Muscle of leg (tissue), 16 donors: ENCODE data around the gene RNF113A. TPM values are rescaled to one million over a fixed set of nuclear protein-coding genes. Genes with fewer than 3 reads are reported as not detected.
A peak's percentile ranks its signal among the peaks of the same experiment; 100 is the strongest.
"Not testable (repeated sequence)": the region's sequence is repeated elsewhere in the genome, so short reads cannot be mapped to it uniquely, and the experiment has no call there.

ENCODE experiments used
- DNase-seq: peaks from one replicate; pipeline ENCODE4 v3.0.0; 2013
- H3K27ac ChIP-seq: one replicate; pipeline ENCODE4 v1.5.1; 2013; ENCODE audit warnings: mild to moderate bottlenecking, low read length, control low read depth
- H3K27me3 ChIP-seq: one replicate; pipeline ENCODE4 v1.6.1; 2013; ENCODE audit warnings: low read length; ENCODE audit not compliant: control insufficient read depth, insufficient read depth
- H3K36me3 ChIP-seq: one replicate; pipeline ENCODE4 v1.6.1; 2013; ENCODE audit warnings: low read length; ENCODE audit not compliant: control insufficient read depth, insufficient read depth
- H3K4me1 ChIP-seq: one replicate; pipeline ENCODE4 v1.6.1; 2013; ENCODE audit warnings: low read length; ENCODE audit not compliant: control insufficient read depth, insufficient read depth
- H3K4me3 ChIP-seq: one replicate; pipeline ENCODE4 v1.5.1; 2013; ENCODE audit warnings: low read length, control low read depth
- H3K9me3 ChIP-seq: replicated peaks from 2 replicates; pipeline ENCODE4 v1.6.1; 2013; ENCODE audit warnings: low read depth, low read length; ENCODE audit not compliant: control insufficient read depth
- WGBS: methylation state at CpG from one replicate; pipeline ENCODE4 v1.1.5; 2013; ENCODE audit warnings: missing lambda C conversion rate; ENCODE audit not compliant: insufficient coverage; 5-methylcytosine and 5-hydroxymethylcytosine counted together
- long read RNA-seq, 11 donors: transcript quantifications; one replicate each; lab custom pipeline, GENCODE V29; 2026
- polyA plus RNA-seq, 8 donors: library from polyadenylated mRNA; unstranded; fragments of 120-200 nt; gene quantifications; one replicate each; pipeline versions ENCODE4 v1.2.1 to v1.2.3, GENCODE V29; 2013; ENCODE audit warnings: inconsistent platforms in 1 of 8, low replicate concordance in 1 of 8; ENCODE audit not compliant: insufficient read length in 8 of 8, insufficient read depth in 1 of 8
- total RNA-seq: library from RNA; stranded (reverse); fragments of 120-200 nt; gene quantifications from one replicate; pipeline ENCODE4 v1.2.4, GENCODE V29; 2013

RNF113A gene
- 11.9 TPM for total RNA-seq
- 10 to 100 TPM in 3 of 8 donors, 1 to 10 TPM in 5; 8.1 to 11.0 (median 9.4) TPM for polyA plus RNA-seq
- long read RNA-seq, donor 1, transcript RNF113A-201 (1 exons, 1,353 nt), result major isoform, 5 of 5 reads
- long read RNA-seq, donor 1, partial matches to known transcripts, result 0 of 5 reads
- long read RNA-seq, donor 1, other reads (novel, unspliced or antisense), result 0 of 5 reads
- long read RNA-seq, donor 2, result 0 reads
- long read RNA-seq, donor 3, transcript RNF113A-201 (1 exons, 1,353 nt), result major isoform, 8 of 8 reads
- long read RNA-seq, donor 3, partial matches to known transcripts, result 0 of 8 reads
- long read RNA-seq, donor 3, other reads (novel, unspliced or antisense), result 0 of 8 reads
- long read RNA-seq, donor 4, transcript RNF113A-201 (1 exons, 1,353 nt), result major isoform, 8 of 8 reads
- long read RNA-seq, donor 4, partial matches to known transcripts, result 0 of 8 reads
- long read RNA-seq, donor 4, other reads (novel, unspliced or antisense), result 0 of 8 reads
- long read RNA-seq, donor 5, transcript RNF113A-201 (1 exons, 1,353 nt), result major isoform, 30 of 30 reads
- long read RNA-seq, donor 5, partial matches to known transcripts, result 0 of 30 reads
- long read RNA-seq, donor 5, other reads (novel, unspliced or antisense), result 0 of 30 reads
- long read RNA-seq, donor 6, transcript RNF113A-201 (1 exons, 1,353 nt), result major isoform, 19 of 19 reads
- long read RNA-seq, donor 6, partial matches to known transcripts, result 0 of 19 reads
- long read RNA-seq, donor 6, other reads (novel, unspliced or antisense), result 0 of 19 reads
- long read RNA-seq, donor 7, transcript RNF113A-201 (1 exons, 1,353 nt), result major isoform, 14 of 14 reads
- long read RNA-seq, donor 7, partial matches to known transcripts, result 0 of 14 reads
- long read RNA-seq, donor 7, other reads (novel, unspliced or antisense), result 0 of 14 reads
- long read RNA-seq, donor 8, transcript RNF113A-201 (1 exons, 1,353 nt), result major isoform, 12 of 12 reads
- long read RNA-seq, donor 8, partial matches to known transcripts, result 0 of 12 reads
- long read RNA-seq, donor 8, other reads (novel, unspliced or antisense), result 0 of 12 reads
- long read RNA-seq, donor 9, transcript RNF113A-201 (1 exons, 1,353 nt), result major isoform, 10 of 10 reads
- long read RNA-seq, donor 9, partial matches to known transcripts, result 0 of 10 reads
- long read RNA-seq, donor 9, other reads (novel, unspliced or antisense), result 0 of 10 reads
- long read RNA-seq, donor 10, transcript RNF113A-201 (1 exons, 1,353 nt), result major isoform, 18 of 994 reads
- long read RNA-seq, donor 10, partial matches to known transcripts, result 109 of 994 reads
- long read RNA-seq, donor 10, other reads (novel, unspliced or antisense), result 867 of 994 reads
- long read RNA-seq, donor 11, transcript RNF113A-201 (1 exons, 1,353 nt), result major isoform, 11 of 11 reads
- long read RNA-seq, donor 11, partial matches to known transcripts, result 0 of 11 reads
- long read RNA-seq, donor 11, other reads (novel, unspliced or antisense), result 0 of 11 reads

DNA sequence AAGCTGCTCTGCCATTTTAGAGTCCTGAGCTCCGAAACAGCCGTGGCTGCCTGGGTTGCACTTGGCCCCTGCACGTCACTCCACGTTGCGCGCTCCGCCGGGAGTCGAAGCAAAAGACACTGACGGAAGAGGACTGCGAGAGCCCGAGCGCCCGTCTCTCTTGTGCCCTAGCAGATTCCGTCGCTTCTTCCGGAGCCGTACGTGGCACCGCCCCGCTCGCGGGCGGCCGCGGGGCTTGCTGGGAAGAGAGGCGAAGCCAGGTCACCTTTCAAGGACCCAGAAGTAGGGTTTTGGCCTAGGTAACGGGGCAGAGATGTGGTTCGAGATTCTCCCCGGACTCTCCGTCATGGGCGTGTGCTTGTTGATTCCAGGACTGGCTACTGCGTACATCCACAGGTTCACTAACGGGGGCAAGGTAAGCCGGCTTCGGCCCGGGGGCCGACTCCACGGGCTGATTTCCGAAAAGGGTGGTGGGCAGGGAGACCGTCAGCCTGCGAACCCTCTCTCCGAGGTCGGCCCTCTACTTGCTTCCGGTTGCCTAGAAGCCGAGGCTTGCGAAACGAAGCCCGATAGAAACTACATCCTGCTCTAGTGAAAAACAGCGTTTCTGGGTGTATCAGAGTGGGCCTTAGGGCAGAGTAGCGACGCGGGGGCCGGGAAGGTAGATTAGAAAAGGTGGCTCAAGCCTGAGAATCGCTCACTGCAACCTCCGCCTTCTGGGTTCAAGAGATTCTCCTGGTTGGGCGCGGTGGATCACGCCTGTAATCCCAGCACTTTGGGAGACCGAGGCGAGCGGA, at the start of gene RNF113A, which contains the start of gene NDUFA1:
RNF113A (minus strand) TSS at position 135 of the 797 bp plus-strand sequence; CDS start at position 15, 120 bp downstream.
NDUFA1 (plus strand) TSS at position 234 of the 797 bp plus-strand sequence; CDS start at position 314, 80 bp downstream.
- peak within 1 kb of the TSS; percentile 99 for H3K27ac ChIP-seq
- H3K9me3 ChIP-seq, result peaks cover 2% of the 10 kb centered on the region
- no peaks in the 10 kb centered on the region for H3K27me3 ChIP-seq
- H3K4me1 ChIP-seq, result no peaks in the 10 kb centered on the region
- no peaks in the 10 kb centered on the region for H3K36me3 ChIP-seq
- DNase-seq, result peak; percentile 92
- 41% methylated on average over 62 of the region's 62 CpGs for WGBS
- peak within 1 kb of the TSS; percentile 75 for H3K4me3 ChIP-seq

- Histone ChIP-seq H3K9me3 (no peaks in the 10 kb centered on the region), H3K4me3 (no peak overlapping the region), H3K27ac (no peak overlapping the region), H3K27me3 (peaks cover 2% of the 10 kb centered on the region), H3K36me3 (no peaks in the 10 kb centered on the region), H3K4me1 (no peaks in the 10 kb centered on the region)
- DNase-seq, result no peak
- WGBS, result no CpG with 5 or more reads among the region's 5 CpGs
Measured at GRCh38 chrX:119919835-119920585, 48.5 kb upstream of the RNF113A start.

DNA sequence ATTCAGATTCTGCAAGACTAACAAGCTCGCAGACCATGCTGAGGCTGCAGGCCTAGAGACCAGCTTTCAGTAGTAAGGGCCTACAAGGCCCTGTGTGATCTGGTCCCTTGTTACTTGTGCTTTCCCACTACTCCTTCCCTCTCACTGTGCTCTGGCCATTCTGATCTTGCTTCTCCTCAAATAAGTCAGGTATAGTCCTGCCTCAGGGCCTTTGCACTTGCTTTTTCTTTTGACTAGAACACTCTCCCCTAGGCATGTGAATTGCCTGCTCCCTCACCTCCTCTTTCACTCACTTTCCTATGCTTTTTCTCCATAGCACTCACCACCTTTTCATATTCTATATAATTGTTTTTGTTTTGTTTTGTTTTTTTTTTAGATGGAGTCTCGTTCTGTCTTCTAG, 46.3 kb upstream of the RNF113A start:
- DNase-seq, result no peak
- 80% methylated on average over 1 of the region's 2 CpGs for WGBS

GRCh38 chrX:119916310-119916709, 44.8 kb upstream of the RNF113A start:
- Histone ChIP-seq H3K27ac (no peak overlapping the region), H3K4me1 (no peaks in the 10 kb centered on the region), H3K27me3 (peaks cover 2% of the 10 kb centered on the region), H3K36me3 (no peaks in the 10 kb centered on the region), H3K4me3 (no peak overlapping the region), H3K9me3 (no peaks in the 10 kb centered on the region)
- WGBS, result 70% methylated on average over 4 of the region's 5 CpGs
- DNase-seq, result no peak

More for the DNA sequence above, 46.3 kb upstream of the RNF113A start:
- H3K27ac ChIP-seq, result no peak overlapping the region
- no peak overlapping the region for H3K4me3 ChIP-seq
- H3K9me3 ChIP-seq, result no peaks in the 10 kb centered on the region
- H3K36me3 ChIP-seq, result no peaks in the 10 kb centered on the region
- peaks cover 2% of the 10 kb centered on the region for H3K27me3 ChIP-seq
- H3K4me1 ChIP-seq, result no peaks in the 10 kb centered on the region

DNA sequence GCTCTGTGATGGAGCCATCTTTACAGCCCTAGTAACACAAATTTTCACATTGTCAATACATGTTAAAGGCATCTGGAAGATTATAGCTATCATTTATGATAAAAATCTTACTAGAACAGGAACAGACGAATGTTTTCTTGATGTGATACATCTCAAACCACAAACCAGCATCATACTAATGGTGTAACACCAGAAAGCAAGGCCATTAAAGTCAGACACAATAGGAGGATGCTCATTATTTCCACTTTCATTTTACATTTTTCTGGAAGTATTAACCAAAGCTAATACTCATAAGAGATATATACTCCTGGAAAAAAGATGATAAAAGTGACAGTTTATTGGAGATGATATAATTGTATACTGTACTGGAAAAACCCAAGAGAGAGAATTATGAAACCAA, 29.4 kb upstream of the RNF113A start:
- no peaks in the 10 kb centered on the region for H3K36me3 ChIP-seq
- no CpG with 5 or more reads among the region's 1 CpG for WGBS

DNA sequence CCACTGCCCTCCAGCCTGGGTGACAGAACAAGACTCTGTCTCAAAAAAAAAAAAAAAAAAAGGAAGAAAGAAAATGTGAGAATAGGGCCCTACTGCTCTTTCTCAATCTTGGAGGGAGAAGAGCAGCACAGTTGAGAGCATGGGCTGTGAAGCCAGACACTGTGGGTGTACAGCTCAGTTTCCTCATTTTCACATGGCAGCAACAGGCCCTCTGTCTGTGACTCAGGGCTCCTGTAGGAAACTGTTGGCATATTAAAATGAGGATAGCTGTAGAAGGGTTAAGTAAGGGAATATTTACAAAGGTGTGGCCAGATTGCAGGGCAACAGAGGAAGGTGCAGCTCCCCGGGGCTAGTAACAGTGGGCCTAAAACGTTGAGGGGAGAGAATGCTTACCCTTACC, 27.6 kb upstream of the RNF113A start:
- Histone ChIP-seq H3K4me3 (no peak overlapping the region), H3K27me3 (no peaks in the 10 kb centered on the region), H3K36me3 (no peaks in the 10 kb centered on the region), H3K9me3 (no peaks in the 10 kb centered on the region), H3K27ac (no peak overlapping the region), H3K4me1 (no peaks in the 10 kb centered on the region)
- no peak for DNase-seq
- no CpG with 5 or more reads among the region's 2 CpGs for WGBS

More for the DNA sequence above, 29.4 kb upstream of the RNF113A start:
- H3K4me3 ChIP-seq, result no peak overlapping the region
- peaks cover 2% of the 10 kb centered on the region for H3K9me3 ChIP-seq
- no peaks in the 10 kb centered on the region for H3K27me3 ChIP-seq
- no peak overlapping the region for H3K27ac ChIP-seq
- H3K4me1 ChIP-seq, result no peaks in the 10 kb centered on the region
- DNase-seq, result no peak

- no peaks in the 10 kb centered on the region for H3K27me3 ChIP-seq
- WGBS, result 80% methylated on average over 2 of the region's 4 CpGs
- no peak within 1 kb of the TSS for H3K4me3 ChIP-seq
- H3K4me1 ChIP-seq, result no peaks in the 10 kb centered on the region
- H3K9me3 ChIP-seq, result no peaks in the 10 kb centered on the region
- no peak within 1 kb of the TSS for H3K27ac ChIP-seq
- DNase-seq, result peak; percentile 6
- H3K36me3 ChIP-seq, result no peaks in the 10 kb centered on the region
Measured at GRCh38 chrX:119895843-119896326, 24.4 kb upstream of the RNF113A start, which contains the start of gene AKAP14. Gene AKAP14 (plus strand): TSS chrX:119895893. CDS start chrX:119903224, 7,331 bp downstream.

DNA sequence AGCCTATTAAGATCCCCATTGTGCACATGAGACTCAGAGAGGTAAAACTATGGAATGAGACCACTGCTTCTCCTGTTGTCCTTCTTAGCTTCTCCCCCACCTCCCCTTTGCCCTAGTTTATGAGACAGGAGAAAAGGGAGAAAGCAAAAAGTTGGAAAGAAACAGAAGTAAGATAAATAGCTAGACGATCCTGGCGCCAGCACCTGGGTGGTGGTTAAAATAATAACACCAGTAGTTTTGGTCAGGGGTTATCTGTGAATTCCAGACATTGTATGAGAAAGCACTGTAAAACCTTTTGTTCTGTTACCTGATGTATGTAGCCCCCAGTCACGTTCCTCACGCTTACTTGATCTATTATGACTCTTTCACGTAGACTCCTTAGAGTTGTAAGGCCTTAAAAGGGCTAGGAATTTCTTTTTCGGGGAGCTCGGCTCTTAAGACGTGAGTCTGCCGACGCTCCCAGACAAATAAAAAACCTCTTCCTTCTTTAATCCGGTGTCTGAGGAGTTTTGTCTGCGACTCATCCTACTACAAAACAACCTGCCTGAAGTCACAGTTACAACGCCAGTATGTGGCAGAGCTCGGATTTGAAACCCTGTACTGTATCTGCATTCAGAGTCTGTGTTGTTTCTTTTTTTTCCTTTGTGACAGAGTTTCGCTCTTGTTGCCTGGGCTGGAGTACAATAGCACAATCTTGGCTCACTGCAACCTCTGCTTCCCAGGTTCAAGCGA, 20.6 kb upstream of the RNF113A start:
- H3K4me3 ChIP-seq, H3K27me3 ChIP-seq, H3K9me3 ChIP-seq, H3K4me1 ChIP-seq, H3K27ac ChIP-seq, DNase-seq, H3K36me3 ChIP-seq: not testable (repeated sequence)
- 74% methylated on average over 7 of the region's 16 CpGs for WGBS
